ENCODE results near the gene CASTOR1. TPM values are rescaled to one million over a fixed set of nuclear protein-coding genes. Genes with fewer than 3 reads are reported as not detected.

The CASTOR1 gene
- total RNA-seq, 1 experiment from 2014 or later = 2.0 TPM

- peaks cover 18% of the 10 kb centered on the region for H3K4me1 ChIP-seq (ENCODE audit: insufficient read depth, low read length, poor library complexity, severe bottlenecking)
- POLR2A ChIA-PET (ENCODE audit: low non-redundant PET) = no interaction called here
- H3K27ac ChIP-seq (ENCODE audit: low read depth, low read length, poor library complexity, severe bottlenecking) = no peak overlapping the region
- CTCF ChIA-PET = no interaction called here
- intact Hi-C loops (cut with micrococcal nuclease; ENCODE audit: unreplicated experiment) = no loop called here
- no TSS peak for BruUV-seq (replicated peaks)
- no peaks in the 10 kb centered on the region for H3K36me3 ChIP-seq (ENCODE audit: insufficient read depth, low read length, poor library complexity, severe bottlenecking)
- peaks cover 2% of the 10 kb centered on the region for H3K27me3 ChIP-seq (replicated peaks; ENCODE audit: insufficient read depth, low read depth, low read length, poor library complexity)
- H3K4me3 ChIP-seq (ENCODE audit: low read depth, low read length, poor library complexity, severe bottlenecking) = no peak overlapping the region
- no peaks in the 10 kb centered on the region for H3K9me3 ChIP-seq (ENCODE audit: low read depth, low read length, poor library complexity, severe bottlenecking)
- no peak for TF ChIP-seq EZH2 (IDR thresholded peaks at IDR 0.05; ENCODE audit: borderline replicate concordance, low read depth, low read length, poor library complexity, severe bottlenecking)
- TF ChIP-seq, protein P1, sequence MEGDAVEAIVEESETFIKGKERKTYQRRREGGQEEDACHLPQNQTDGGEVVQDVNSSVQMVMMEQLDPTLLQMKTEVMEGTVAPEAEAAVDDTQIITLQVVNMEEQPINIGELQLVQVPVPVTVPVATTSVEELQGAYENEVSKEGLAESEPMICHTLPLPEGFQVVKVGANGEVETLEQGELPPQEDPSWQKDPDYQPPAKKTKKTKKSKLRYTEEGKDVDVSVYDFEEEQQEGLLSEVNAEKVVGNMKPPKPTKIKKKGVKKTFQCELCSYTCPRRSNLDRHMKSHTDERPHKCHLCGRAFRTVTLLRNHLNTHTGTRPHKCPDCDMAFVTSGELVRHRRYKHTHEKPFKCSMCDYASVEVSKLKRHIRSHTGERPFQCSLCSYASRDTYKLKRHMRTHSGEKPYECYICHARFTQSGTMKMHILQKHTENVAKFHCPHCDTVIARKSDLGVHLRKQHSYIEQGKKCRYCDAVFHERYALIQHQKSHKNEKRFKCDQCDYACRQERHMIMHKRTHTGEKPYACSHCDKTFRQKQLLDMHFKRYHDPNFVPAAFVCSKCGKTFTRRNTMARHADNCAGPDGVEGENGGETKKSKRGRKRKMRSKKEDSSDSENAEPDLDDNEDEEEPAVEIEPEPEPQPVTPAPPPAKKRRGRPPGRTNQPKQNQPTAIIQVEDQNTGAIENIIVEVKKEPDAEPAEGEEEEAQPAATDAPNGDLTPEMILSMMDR (conservative IDR thresholded peaks at IDR 0.05; ENCODE audit: low read depth, low read length) = no peak
- DNase-seq (ENCODE audit: low spot score) = no peak
These were observed 40.8 kb downstream of the CASTOR1 start for GRCh38 chr22:30248484-30248883.

DNA sequence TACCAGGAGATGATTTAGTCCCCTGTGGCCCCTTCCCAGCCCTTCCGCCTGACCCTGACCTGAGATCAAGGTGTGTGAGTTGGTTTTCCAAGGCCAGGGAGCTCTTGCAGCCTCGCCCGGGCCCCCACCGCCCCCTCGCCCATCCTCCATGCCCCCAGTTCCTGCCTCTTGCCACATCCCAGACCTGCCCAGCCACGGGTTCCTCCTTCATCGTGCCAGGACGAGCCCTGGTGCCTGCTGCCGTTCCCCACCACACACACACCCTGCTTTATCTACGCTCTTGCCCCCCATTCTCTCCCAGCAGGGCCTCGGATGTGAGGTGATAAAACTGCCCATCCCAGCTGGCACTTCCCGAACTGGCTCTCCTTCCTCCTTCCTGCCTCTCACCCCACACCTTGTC lies 41.3 kb downstream of the CASTOR1 start:
- Histone ChIP-seq H3K4me1 (ENCODE audit: insufficient read depth, low read length, poor library complexity, severe bottlenecking) (peaks cover 14% of the 10 kb centered on the region), H3K27ac (ENCODE audit: low read depth, low read length, poor library complexity, severe bottlenecking) (no peak overlapping the region), H3K4me3 (ENCODE audit: low read depth, low read length, poor library complexity, severe bottlenecking) (no peak overlapping the region), H3K36me3 (ENCODE audit: insufficient read depth, low read length, poor library complexity, severe bottlenecking) (no peaks in the 10 kb centered on the region), H3K27me3 (replicated peaks; ENCODE audit: insufficient read depth, low read depth, low read length, poor library complexity) (peaks cover 2% of the 10 kb centered on the region), H3K9me3 (ENCODE audit: low read depth, low read length, poor library complexity, severe bottlenecking) (no peaks in the 10 kb centered on the region)
- ChIA-PET CTCF (no interaction called here), POLR2A (ENCODE audit: low non-redundant PET) (no interaction called here)
- DNase-seq (ENCODE audit: low spot score) = no peak
- no TSS peak for BruUV-seq (replicated peaks)
- intact Hi-C loops (cut with micrococcal nuclease; ENCODE audit: unreplicated experiment) = no loop called here
- TF ChIP-seq, protein P1 (conservative IDR thresholded peaks at IDR 0.05; ENCODE audit: low read depth, low read length) = no peak
- TF ChIP-seq EZH2 (IDR thresholded peaks at IDR 0.05; ENCODE audit: borderline replicate concordance, low read depth, low read length, poor library complexity, severe bottlenecking) = no peak

DNA sequence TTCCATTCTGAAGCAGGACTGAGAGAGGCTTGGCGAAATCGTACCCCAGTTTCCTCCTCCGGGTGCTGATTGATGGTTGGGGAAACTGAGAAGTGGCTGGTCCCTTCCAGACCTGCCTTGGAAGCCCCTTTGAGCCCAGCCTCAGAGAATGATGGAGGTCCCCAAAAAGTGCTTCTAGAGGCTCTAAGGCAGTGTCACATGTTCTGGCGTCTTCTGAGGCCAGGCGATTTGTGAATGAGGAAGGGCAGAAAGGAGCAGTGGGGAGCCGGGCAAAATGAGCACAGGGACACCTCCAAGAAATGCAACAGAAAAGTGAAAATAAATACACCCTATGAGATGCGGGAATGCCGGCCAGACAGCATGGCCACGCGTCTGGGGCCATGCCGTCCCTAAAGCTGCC lies 41.7 kb downstream of the CASTOR1 start:
- no peak overlapping the region for H3K27ac ChIP-seq (ENCODE audit: low read depth, low read length, poor library complexity, severe bottlenecking)
- H3K4me1 ChIP-seq (ENCODE audit: insufficient read depth, low read length, poor library complexity, severe bottlenecking) = peaks cover 14% of the 10 kb centered on the region
- no peaks in the 10 kb centered on the region for H3K36me3 ChIP-seq (ENCODE audit: insufficient read depth, low read length, poor library complexity, severe bottlenecking)
- no peak for DNase-seq (ENCODE audit: low spot score)
- ChIA-PET CTCF (no interaction called here), POLR2A (ENCODE audit: low non-redundant PET) (no interaction called here)
- H3K9me3 ChIP-seq (ENCODE audit: low read depth, low read length, poor library complexity, severe bottlenecking) = no peaks in the 10 kb centered on the region
- intact Hi-C loops (cut with micrococcal nuclease; ENCODE audit: unreplicated experiment) = no loop called here
- H3K4me3 ChIP-seq (ENCODE audit: low read depth, low read length, poor library complexity, severe bottlenecking) = no peak overlapping the region
- BruUV-seq (replicated peaks) = no TSS peak
- H3K27me3 ChIP-seq (replicated peaks; ENCODE audit: insufficient read depth, low read depth, low read length, poor library complexity) = peaks cover 2% of the 10 kb centered on the region
- TF ChIP-seq, protein P1 (conservative IDR thresholded peaks at IDR 0.05; ENCODE audit: low read depth, low read length) = no peak
- no peak for TF ChIP-seq EZH2 (IDR thresholded peaks at IDR 0.05; ENCODE audit: borderline replicate concordance, low read depth, low read length, poor library complexity, severe bottlenecking)
